ENCODE measurements around the gene RORB. TPM values are rescaled to one million over a fixed set of nuclear protein-coding genes. Genes with fewer than 3 reads are reported as not detected.

Gene RORB
- total RNA-seq, 4 donors from 2014 or later: 0.25 to 0.72 (median 0.50) TPM

DNA sequence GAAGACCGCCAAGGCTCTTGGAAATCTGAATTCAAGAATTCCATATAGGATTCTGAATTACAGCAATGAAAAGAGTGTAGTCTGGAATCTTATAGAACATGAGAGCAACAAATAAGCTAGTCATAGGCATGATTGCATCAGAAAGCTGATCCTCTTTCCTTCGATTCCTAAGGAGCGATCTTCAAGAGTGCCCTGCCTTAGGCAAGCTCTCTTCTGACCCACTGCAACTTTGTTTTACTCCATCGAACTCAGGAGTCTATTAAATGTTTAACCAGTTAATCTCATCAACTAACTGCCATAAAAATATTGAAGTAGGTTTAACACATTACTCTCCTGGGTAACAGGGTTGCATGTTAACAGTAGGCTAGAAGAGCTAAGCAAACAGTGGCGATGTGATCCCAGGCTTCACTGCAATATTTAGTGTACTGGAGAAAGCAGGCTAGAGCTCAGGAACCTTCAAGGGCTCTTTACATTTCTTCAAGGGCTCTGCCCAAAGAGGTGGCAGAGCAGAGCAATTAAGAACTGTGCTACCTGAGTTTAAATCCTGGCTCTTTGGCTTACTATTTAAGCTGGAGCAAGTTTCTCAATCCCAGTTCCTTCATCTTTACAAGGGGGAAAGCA is 146.3 kb downstream of the RORB start:
- no peak for DNase-seq (ENCODE audit: low spot score in 2 of 2)
- Histone ChIP-seq H3K27ac (no peak overlapping the region), H3K4me3 (no peak overlapping the region), H3K4me1 (no peaks in the 10 kb centered on the region), H3K9me3 (no peaks in the 10 kb centered on the region), H3K27me3 (no peaks in the 10 kb centered on the region), H3K36me3 (no peaks in the 10 kb centered on the region)
- TF ChIP-seq EP300 (IDR thresholded peaks at IDR 0.05) (no peak), POLR2A (IDR thresholded peaks at IDR 0.05) (no peak), POLR2AphosphoS5 (IDR thresholded peaks at IDR 0.05) (no peak)
- TF ChIP-seq, protein P1, sequence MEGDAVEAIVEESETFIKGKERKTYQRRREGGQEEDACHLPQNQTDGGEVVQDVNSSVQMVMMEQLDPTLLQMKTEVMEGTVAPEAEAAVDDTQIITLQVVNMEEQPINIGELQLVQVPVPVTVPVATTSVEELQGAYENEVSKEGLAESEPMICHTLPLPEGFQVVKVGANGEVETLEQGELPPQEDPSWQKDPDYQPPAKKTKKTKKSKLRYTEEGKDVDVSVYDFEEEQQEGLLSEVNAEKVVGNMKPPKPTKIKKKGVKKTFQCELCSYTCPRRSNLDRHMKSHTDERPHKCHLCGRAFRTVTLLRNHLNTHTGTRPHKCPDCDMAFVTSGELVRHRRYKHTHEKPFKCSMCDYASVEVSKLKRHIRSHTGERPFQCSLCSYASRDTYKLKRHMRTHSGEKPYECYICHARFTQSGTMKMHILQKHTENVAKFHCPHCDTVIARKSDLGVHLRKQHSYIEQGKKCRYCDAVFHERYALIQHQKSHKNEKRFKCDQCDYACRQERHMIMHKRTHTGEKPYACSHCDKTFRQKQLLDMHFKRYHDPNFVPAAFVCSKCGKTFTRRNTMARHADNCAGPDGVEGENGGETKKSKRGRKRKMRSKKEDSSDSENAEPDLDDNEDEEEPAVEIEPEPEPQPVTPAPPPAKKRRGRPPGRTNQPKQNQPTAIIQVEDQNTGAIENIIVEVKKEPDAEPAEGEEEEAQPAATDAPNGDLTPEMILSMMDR (IDR thresholded peaks at IDR 0.05): no peak
- 74% methylated on average over 5 of the region's 5 CpGs for WGBS

DNA sequence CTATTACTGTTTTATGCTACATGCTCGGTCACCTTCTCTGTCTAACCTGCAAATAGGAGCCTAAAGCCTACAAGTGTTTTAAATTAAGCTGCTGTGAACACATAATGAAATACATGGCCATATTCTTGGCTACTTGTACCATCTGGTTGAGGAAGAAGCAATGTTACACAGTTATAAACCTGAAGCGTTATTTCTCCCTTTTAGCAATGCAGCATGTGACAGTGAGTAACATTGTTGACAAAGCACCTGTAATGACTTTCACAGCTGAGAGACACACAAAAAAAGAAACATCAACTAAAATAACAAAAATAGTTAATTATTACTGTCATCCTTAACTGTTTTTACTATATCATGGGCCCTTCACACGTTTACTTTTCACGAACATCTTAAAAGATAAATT is 146.9 kb downstream of the RORB start:
- Histone ChIP-seq H3K9me3 (no peaks in the 10 kb centered on the region), H3K36me3 (no peaks in the 10 kb centered on the region), H3K4me3 (no peak overlapping the region), H3K4me1 (no peaks in the 10 kb centered on the region), H3K27ac (no peak overlapping the region), H3K27me3 (no peaks in the 10 kb centered on the region)
- no peak for DNase-seq (ENCODE audit: low spot score in 2 of 2)
- WGBS: 74% methylated on average over 4 of the region's 4 CpGs
- no peak for TF ChIP-seq POLR2A (IDR thresholded peaks at IDR 0.05)
- no peak for TF ChIP-seq POLR2AphosphoS5 (IDR thresholded peaks at IDR 0.05)
- TF ChIP-seq, protein P1 (IDR thresholded peaks at IDR 0.05): no peak
- TF ChIP-seq EP300 (IDR thresholded peaks at IDR 0.05): no peak

DNA sequence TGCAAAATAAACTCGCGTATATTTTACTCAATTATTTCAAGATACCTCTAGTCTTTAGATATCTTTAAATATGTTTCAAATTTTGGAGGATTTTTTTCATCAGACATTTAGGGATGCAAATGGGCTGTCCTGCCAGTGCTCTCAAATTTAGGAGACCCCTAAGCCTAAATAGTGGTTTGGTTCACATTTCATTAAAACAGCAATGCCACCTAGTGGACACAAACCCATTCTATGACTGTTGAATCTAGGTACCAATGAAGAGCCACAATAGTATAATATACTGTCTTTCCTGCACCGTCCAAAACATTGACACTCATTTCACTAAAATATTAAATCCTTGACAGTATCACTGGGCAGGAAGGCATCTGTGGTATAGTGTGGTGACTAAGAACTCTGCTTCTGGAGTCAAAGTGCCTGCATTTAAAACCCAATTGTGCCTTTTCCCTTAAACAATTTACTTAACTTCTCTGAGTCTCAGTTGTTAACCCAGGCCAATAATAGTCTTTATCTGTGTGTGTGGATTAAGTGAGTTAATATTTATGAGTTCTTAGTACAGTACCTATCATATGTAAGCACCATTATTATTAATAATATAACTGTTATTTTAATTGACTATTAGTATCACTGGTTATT is 148.0 kb downstream of the RORB start:
- Histone ChIP-seq H3K27me3 (no peaks in the 10 kb centered on the region), H3K9me3 (no peaks in the 10 kb centered on the region), H3K36me3 (no peaks in the 10 kb centered on the region), H3K27ac (no peak overlapping the region), H3K4me1 (no peaks in the 10 kb centered on the region), H3K4me3 (no peak overlapping the region)
- no peak for DNase-seq (ENCODE audit: low spot score in 2 of 2)
- TF ChIP-seq POLR2A (IDR thresholded peaks at IDR 0.05): no peak
- 67% methylated on average over 3 of the region's 3 CpGs for WGBS

DNA sequence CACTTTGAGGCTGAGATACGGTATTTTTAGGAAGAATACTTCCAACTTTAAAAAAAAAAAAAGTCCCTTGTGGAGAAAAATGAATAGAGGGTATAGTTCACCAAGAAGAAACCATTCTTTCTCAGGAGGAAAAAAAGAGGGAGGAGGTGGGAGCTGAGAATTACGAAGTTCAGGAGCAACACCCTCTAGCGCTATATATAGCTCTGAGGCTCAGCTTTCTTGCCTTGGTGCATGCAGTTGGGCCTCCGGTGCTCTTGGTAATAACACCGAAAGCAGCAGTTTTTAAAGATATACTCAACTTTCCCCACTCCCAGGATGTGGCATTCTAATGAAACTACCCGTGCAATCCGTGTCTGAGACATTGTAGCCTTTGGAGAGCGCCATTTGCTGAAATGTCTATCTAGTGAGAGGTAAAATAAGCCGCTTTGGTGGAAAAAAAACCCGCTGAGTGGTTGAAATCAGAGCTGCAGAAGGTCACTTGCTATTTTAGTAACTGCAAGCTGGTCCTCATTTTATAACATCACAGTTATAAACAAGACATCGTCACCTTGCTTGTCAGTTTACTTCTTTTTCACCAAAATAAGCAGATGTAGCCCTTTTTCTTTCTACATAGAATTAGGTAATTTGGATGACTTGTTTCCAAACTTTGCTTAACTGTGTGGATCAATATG is 156.4 kb downstream of the RORB start:
- no peaks in the 10 kb centered on the region for H3K4me1 ChIP-seq
- no peaks in the 10 kb centered on the region for H3K9me3 ChIP-seq
- H3K4me3 ChIP-seq: no peak overlapping the region
- no peaks in the 10 kb centered on the region for H3K27me3 ChIP-seq
- H3K36me3 ChIP-seq: no peaks in the 10 kb centered on the region
- H3K27ac ChIP-seq: no peak overlapping the region
- TF ChIP-seq, protein P1 (IDR thresholded peaks at IDR 0.05): no peak
- no peak for TF ChIP-seq EP300 (IDR thresholded peaks at IDR 0.05)
- TF ChIP-seq POLR2AphosphoS5 (IDR thresholded peaks at IDR 0.05): no peak
- TF ChIP-seq POLR2A (IDR thresholded peaks at IDR 0.05): no peak
- 61% methylated on average over 11 of the region's 11 CpGs for WGBS
- DNase-seq (ENCODE audit: low spot score in 2 of 2): no peak

DNA sequence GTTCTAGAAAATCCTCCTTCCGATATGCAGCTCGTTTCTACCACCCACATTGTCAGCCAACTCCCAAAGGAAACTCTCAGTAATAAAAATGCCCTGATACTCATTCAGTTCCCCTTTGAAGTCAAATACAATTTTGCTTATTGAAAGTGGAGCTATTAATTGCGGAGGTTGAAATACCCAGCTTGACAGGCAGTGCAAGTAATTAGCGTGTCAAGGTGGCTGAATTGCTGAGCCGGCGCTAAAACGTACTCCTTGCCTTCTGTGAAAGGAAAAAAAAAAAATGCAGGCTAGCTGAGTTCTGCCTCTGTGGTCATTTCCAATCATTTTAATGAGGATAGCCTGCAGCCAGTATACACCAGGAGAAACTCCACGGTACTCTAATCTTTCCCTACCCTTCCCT is 165.5 kb downstream of the RORB start:
- WGBS: 58% methylated on average over 8 of the region's 8 CpGs
- no peaks in the 10 kb centered on the region for H3K4me1 ChIP-seq
- DNase-seq (ENCODE audit: low spot score in 2 of 2): no peak
- H3K4me3 ChIP-seq: no peak overlapping the region
- H3K27ac ChIP-seq: no peak overlapping the region
- H3K27me3 ChIP-seq: no peaks in the 10 kb centered on the region
- H3K36me3 ChIP-seq: no peaks in the 10 kb centered on the region
- TF ChIP-seq, protein P1 (IDR thresholded peaks at IDR 0.05): no peak
- no peak for TF ChIP-seq EP300 (IDR thresholded peaks at IDR 0.05)
- TF ChIP-seq POLR2AphosphoS5 (IDR thresholded peaks at IDR 0.05): no peak
- no peak for TF ChIP-seq POLR2A (IDR thresholded peaks at IDR 0.05)
- no peaks in the 10 kb centered on the region for H3K9me3 ChIP-seq

All from suprapubic skin (tissue), 4 donors.